IPS-15b (cell line): Measurements from ENCODE around the gene CNTN3.
A peak's percentile ranks its signal among the peaks of the same experiment; 100 is the strongest.

Source experiments
- H3K27me3 ChIP-seq: one replicate; pipeline ENCODE4 v1.6.1; 2013; ENCODE audit warnings: low read length; ENCODE audit not compliant: control insufficient read depth, insufficient read depth
- H3K36me3 ChIP-seq: one replicate; pipeline ENCODE4 v1.6.1; 2013; ENCODE audit warnings: low read length; ENCODE audit not compliant: control insufficient read depth, insufficient read depth
- H3K4me1 ChIP-seq: one replicate; pipeline ENCODE4 v1.6.1; 2013; ENCODE audit warnings: mild to moderate bottlenecking, low read length; ENCODE audit not compliant: control insufficient read depth, insufficient read depth
- H3K4me3 ChIP-seq: one replicate; pipeline ENCODE4 v1.5.1; 2013; ENCODE audit warnings: low read depth, low read length
- H3K9ac ChIP-seq: one replicate; pipeline ENCODE4 v1.6.1; 2013; ENCODE audit warnings: low read depth, mild to moderate bottlenecking, low read length
- H3K9me3 ChIP-seq: one replicate; pipeline ENCODE4 v1.6.1; 2013; ENCODE audit warnings: mild to moderate bottlenecking, low read length; ENCODE audit not compliant: control insufficient read depth, insufficient read depth

CNTN3 gene

DNA sequence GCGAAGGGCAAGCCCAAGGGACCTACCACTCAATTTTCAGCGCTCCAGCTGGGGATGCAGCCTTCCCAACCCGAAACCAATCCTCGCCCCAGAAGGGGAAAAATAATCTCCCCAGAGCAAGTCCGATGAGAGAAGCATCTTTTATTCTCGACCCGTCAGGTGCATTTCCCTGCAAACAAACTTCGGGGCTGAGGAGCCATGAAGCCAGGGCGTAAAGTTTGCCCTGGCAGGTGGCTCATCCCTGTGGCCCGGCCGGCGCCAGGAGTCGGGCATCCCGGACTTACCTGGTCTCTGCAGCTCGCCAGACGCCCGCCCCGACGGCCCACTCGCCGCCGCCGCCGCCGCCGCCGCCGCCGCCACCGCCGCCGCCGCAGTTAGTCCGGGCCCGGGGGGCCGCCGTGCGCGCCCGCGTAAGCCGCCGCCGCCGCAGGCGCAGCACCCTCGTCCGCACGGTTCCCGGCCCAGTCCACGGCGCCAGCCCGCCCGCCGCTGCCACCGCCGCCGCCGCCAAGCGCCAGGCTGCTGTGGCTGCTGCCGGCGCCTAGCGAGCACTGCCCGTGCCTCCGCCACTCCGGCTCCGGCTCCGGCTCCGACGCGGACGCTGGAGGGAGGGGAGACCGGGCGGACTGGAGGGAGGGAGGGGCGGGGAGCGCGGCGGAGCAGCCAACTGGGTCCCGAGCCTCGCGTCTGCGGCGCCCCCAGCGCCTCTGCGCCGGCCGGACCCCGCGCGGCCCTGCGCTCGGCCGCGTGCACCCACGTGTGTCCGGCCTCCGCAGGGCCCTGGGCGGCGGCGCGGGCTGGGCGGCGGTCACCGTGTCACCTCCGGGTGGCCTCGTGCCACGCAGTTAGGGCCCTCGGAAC is at the start of gene CNTN3:
Gene CNTN3, minus strand, starts transcription at position 553 of the 861 bp plus-strand sequence. CDS start 93,547 bp downstream, outside the sequence.
- Histone ChIP-seq H3K9ac (no peak within 1 kb of the TSS), H3K9me3 (no peaks in the 10 kb centered on the region), H3K4me1 (no peaks in the 10 kb centered on the region), H3K27me3 (peaks cover 50% of the 10 kb centered on the region), H3K4me3 (peak within 1 kb of the TSS; percentile 44), H3K36me3 (no peaks in the 10 kb centered on the region)

DNA sequence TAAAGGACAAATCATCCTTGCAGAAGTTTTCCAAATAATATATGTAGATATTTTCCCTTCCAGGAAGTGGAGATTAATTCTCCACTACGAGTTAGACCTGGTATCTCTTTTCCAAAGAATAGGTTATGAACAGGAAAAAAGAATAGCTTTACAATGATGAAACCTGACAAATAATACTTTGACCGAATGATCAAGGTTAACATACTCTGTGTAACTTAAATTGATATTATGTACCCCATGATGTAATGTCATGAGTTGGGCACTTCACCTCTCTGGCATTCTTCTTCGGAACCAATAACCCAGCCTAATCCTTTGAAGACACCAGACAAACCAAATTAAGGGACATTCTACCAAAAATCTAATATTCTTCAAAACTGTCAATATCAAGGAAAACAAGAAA is 48.7 kb upstream of the CNTN3 start:
- H3K27me3 ChIP-seq = no peaks in the 10 kb centered on the region
- H3K9ac ChIP-seq = no peak overlapping the region
- no peaks in the 10 kb centered on the region for H3K9me3 ChIP-seq
- no peak overlapping the region for H3K4me3 ChIP-seq
- no peaks in the 10 kb centered on the region for H3K36me3 ChIP-seq
- no peaks in the 10 kb centered on the region for H3K4me1 ChIP-seq

DNA sequence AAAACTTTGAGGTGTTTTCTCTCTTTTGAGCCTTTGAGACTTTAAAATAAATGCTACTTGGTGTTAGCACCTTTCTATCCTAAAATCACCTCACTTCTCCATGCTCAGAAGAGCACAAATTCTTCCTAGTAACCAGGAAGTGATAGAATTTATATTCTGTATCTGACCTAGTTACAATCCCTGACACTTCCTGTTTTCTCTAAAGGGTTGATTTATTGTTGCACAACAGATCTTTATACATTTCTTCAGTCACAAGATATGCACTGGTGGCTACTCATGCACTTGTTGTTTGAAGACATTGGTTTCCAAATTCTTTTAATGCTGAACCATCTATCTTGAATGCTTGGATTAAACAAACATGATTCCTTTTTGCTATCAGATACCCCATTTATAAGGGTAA is 47.2 kb upstream of the CNTN3 start:
- no peaks in the 10 kb centered on the region for H3K9me3 ChIP-seq
- no peaks in the 10 kb centered on the region for H3K36me3 ChIP-seq
- H3K27me3 ChIP-seq = no peaks in the 10 kb centered on the region
- no peak overlapping the region for H3K9ac ChIP-seq
- no peaks in the 10 kb centered on the region for H3K4me1 ChIP-seq
- H3K4me3 ChIP-seq = no peak overlapping the region

DNA sequence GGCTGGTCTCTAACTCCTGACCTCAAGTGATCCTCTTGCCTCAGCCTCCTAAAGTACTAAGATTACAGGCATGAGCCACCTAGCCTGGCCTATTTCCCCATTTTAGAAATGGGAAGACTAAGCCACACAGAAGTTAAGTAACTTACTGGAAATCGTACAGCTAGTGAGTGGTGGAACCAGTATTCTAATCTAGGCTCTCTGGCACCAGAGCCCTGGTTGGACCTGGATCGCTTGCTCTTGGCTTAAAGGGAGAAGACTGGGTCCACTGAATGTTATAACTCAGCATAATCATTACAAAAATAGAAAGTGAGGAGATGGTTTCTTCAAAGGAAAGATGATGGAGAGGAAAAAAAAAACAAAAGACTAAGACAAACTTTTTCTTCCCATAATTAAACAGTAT is 37.4 kb upstream of the CNTN3 start:
- no peaks in the 10 kb centered on the region for H3K4me1 ChIP-seq
- H3K36me3 ChIP-seq = no peaks in the 10 kb centered on the region
- H3K27me3 ChIP-seq = no peaks in the 10 kb centered on the region
- no peak overlapping the region for H3K4me3 ChIP-seq
- H3K9me3 ChIP-seq = no peaks in the 10 kb centered on the region
- H3K9ac ChIP-seq = no peak overlapping the region

DNA sequence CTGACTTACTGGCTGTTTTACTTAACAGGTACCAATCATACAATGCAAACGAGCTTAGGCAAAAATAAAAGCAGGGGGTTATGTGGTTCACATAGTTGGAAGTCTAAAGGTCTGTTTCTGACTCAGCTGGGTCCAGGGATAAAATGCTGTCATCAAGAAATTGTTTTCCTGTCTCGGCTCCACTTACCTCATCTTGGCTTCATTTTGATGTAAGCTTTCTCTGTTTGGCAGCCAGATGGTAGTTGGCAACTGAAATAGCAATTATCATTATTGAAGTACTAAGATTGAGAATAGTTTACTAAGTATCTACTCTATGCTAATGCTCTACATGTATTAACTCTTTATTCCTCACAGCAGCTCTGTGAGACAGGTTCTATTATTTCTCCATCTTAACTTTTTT is 36.8 kb upstream of the CNTN3 start:
- no peaks in the 10 kb centered on the region for H3K27me3 ChIP-seq
- no peaks in the 10 kb centered on the region for H3K9me3 ChIP-seq
- H3K36me3 ChIP-seq = no peaks in the 10 kb centered on the region
- H3K4me3 ChIP-seq = no peak overlapping the region
- no peaks in the 10 kb centered on the region for H3K4me1 ChIP-seq
- no peak overlapping the region for H3K9ac ChIP-seq

DNA sequence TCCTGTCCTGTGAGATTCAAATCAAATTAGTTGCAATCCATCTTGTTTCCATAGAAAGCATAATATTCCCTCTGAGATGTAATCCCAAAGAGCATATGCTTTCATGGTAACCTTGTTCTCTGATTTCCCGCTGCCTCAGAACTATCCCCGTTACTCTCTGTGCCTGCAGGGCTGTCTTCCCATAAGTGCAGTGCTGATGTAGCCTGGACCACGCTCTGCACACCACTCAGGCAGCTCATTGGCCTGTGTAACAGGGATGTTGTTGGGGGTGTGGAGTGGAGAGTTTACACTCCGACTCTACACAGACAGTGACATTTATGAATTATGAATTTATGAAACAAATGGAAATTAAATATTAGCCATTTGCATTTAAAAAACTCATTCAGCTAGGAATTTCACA is 33.6 kb upstream of the CNTN3 start:
- Histone ChIP-seq H3K36me3 (no peaks in the 10 kb centered on the region), H3K27me3 (no peaks in the 10 kb centered on the region), H3K9me3 (no peaks in the 10 kb centered on the region), H3K4me3 (no peak overlapping the region), H3K4me1 (no peaks in the 10 kb centered on the region), H3K9ac (no peak overlapping the region)

DNA sequence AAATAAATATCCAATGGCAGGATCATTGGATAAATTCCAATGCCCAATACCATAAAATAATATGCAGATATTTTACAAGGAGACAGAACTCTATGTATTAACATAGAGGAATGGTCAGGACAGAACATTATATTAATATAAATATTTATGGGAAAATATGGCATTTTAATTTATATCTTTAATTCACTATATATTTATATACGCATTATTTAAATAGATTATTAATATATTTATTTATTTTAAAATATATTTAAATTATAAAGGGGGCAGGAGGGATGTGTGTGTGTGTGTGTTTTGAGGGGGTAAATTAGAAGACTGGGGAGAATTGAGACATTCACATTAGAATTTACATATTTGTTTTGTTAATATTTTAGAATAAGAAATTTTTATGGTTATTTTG is 31.6 kb upstream of the CNTN3 start:
- Histone ChIP-seq H3K27me3 (no peaks in the 10 kb centered on the region), H3K9me3 (no peaks in the 10 kb centered on the region), H3K4me3 (no peak overlapping the region), H3K9ac (no peak overlapping the region), H3K36me3 (no peaks in the 10 kb centered on the region), H3K4me1 (no peaks in the 10 kb centered on the region)

DNA sequence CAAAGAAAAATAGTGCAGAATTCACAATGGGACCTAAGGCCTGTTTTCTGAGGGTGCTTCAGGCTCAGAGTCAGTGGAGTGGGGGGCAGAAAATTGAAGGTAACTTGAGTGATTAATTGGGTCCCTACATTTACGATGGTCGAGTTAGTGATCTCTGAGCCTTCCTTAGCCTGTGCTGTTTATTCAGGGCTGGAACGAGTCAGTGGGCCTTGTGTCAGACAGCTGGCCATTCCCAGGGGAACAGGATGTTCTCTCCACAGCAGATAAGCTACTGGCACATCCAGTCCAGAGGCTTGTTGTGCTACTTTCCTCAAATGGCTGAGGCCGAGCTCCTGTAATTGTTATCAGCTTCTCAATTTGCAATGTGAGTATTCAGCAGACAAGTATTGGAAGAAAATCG is 29.2 kb upstream of the CNTN3 start:
- no peaks in the 10 kb centered on the region for H3K9me3 ChIP-seq
- H3K4me1 ChIP-seq = no peaks in the 10 kb centered on the region
- no peaks in the 10 kb centered on the region for H3K27me3 ChIP-seq
- no peaks in the 10 kb centered on the region for H3K36me3 ChIP-seq
- no peak overlapping the region for H3K4me3 ChIP-seq
- H3K9ac ChIP-seq = no peak overlapping the region

DNA sequence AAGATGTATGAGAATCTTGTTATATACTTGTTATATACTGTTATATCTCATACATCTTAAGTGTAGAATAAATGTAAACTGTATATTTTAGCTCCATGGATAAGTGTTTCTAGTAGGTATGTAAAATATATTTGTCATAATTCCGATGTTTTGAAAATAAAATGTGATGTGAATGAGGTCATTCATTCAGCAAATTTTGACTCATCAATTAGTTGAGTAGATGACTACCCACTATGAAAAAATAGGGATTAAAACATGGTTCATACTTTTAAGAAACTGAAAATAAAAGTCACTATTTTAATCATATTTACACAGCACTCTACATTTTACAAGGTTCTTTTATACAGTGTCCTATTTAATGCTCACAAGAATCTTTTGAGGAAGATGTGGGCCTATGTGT is 28.4 kb upstream of the CNTN3 start:
- H3K36me3 ChIP-seq = no peaks in the 10 kb centered on the region
- no peak overlapping the region for H3K4me3 ChIP-seq
- H3K9ac ChIP-seq = no peak overlapping the region
- no peaks in the 10 kb centered on the region for H3K27me3 ChIP-seq
- H3K4me1 ChIP-seq = no peaks in the 10 kb centered on the region
- no peaks in the 10 kb centered on the region for H3K9me3 ChIP-seq

DNA sequence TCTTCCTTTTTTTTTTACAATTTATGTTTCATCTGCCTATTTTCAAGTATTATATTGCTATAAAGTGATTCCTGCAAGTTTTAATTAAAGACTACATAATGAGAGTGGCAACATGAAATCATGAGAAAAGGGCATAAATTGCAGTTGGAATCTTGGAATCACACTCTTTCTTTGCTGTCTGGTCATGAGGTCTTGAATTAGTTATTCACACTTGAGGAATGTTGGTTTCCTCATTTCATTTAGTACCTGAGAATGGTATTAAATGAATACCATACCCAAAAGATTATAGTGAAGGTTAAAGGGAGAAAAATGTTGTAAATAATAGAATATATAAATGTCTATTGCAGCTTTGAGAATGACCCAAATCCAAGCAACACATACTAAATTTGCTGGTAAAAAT is 25.8 kb upstream of the CNTN3 start:
- Histone ChIP-seq H3K4me1 (no peaks in the 10 kb centered on the region), H3K36me3 (no peaks in the 10 kb centered on the region), H3K9me3 (no peaks in the 10 kb centered on the region), H3K4me3 (no peak overlapping the region), H3K9ac (no peak overlapping the region), H3K27me3 (no peaks in the 10 kb centered on the region)

DNA sequence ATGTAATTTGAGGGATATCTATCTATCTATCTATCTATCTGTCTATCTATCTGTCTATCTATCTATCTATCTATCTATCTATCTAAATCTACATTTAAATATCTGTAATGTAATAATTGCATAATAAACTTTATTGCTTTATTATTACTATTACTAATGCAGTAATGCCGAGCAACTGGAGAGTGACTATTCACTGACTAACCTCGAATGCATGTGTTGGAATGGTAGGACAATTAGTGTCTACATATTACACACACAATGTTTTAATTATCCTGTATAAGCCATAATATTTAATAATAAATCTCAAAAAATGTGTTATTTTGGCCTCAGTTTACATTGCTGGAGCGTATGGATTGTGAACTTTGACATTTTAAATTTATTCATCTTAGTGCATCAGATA is 25.2 kb upstream of the CNTN3 start:
- no peaks in the 10 kb centered on the region for H3K9me3 ChIP-seq
- H3K36me3 ChIP-seq = no peaks in the 10 kb centered on the region
- H3K27me3 ChIP-seq = no peaks in the 10 kb centered on the region
- no peak overlapping the region for H3K9ac ChIP-seq
- H3K4me3 ChIP-seq = no peak overlapping the region
- no peaks in the 10 kb centered on the region for H3K4me1 ChIP-seq

DNA sequence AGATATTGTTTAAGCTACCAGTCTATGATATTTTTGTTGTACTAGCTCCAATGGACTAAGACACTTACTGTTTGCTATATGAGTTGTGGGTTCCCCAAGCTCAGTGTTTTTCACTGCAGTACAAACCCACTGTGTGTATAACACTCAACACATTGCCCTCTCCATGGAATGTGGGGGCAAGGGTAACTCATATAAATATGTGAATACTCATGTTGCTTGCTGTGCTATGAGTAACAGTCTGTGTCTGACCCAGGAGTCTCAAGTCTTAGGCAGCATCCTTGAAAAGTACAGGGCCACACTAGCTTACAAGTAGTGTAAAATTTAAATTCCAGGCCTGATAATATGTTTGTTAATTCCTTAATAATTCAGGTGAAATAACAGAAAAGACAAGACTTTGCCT is 22.5 kb upstream of the CNTN3 start:
- H3K27me3 ChIP-seq = no peaks in the 10 kb centered on the region
- no peak overlapping the region for H3K4me3 ChIP-seq
- H3K36me3 ChIP-seq = no peaks in the 10 kb centered on the region
- no peak overlapping the region for H3K9ac ChIP-seq
- no peaks in the 10 kb centered on the region for H3K4me1 ChIP-seq
- H3K9me3 ChIP-seq = no peaks in the 10 kb centered on the region
